ENCODE results near the gene HLA-DOA. TPM values are rescaled to one million over a fixed set of nuclear protein-coding genes. Genes with fewer than 3 reads are reported as not detected.

Gene HLA-DOA
- total RNA-seq, 1 donor from 2014 or later, result 38.0 TPM

DNA sequence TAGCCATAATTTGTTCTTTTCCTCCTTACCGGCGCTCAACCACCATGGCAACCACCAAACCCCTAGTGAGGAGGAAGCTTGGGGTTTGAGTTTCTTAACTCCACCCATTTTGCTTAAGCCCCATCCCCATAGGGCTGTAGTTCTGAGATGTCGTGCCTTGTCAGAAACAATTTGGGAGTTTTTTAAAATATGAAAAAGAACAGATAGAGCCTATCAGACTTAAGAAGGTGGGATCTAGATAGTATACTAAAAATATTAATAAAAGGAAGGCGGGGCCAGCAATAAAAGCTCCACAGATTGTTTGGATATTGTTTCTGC is 35.4 kb downstream of the HLA-DOA start:
- Histone ChIP-seq H3K9me3 (ENCODE audit: low read depth) (no peaks in the 10 kb centered on the region), H2AFZ (replicated peaks) (no peak overlapping the region), H3F3A (ENCODE audit: low read depth) (peaks cover 94% of the 10 kb centered on the region), H3K4me1 (peaks cover 12% of the 10 kb centered on the region), H3K4me2 (peak overlapping the region; percentile 100), H3K36me3 (peaks cover 42% of the 10 kb centered on the region), H3K79me2 (ENCODE audit: low read depth) (peaks cover 91% of the 10 kb centered on the region), H3K9ac (peak overlapping the region; percentile 96), H3K27ac (no peak overlapping the region), H4K20me1 (ENCODE audit: low read depth) (peaks cover 68% of the 10 kb centered on the region), H3K4me3 (peak overlapping the region; percentile 95), H3K27me3 (no peaks in the 10 kb centered on the region)
- Mint-ChIP-seq H3K27ac (no peak overlapping the region), H3K4me3 (peak overlapping the region; percentile 94), H3K36me3 (peaks cover 59% of the 10 kb centered on the region), H3K9me3 (no peaks in the 10 kb centered on the region), H3K4me1 (peaks cover 32% of the 10 kb centered on the region), H3K27me3 (ENCODE audit: insufficient read depth, low read depth) (peaks cover 16% of the 10 kb centered on the region)
- TF ChIP-seq EZH2phosphoT487 (IDR thresholded peaks at IDR 0.05) (no peak), EZH2 (IDR thresholded peaks at IDR 0.05) (no peak)
- TF ChIP-seq, protein P1, sequence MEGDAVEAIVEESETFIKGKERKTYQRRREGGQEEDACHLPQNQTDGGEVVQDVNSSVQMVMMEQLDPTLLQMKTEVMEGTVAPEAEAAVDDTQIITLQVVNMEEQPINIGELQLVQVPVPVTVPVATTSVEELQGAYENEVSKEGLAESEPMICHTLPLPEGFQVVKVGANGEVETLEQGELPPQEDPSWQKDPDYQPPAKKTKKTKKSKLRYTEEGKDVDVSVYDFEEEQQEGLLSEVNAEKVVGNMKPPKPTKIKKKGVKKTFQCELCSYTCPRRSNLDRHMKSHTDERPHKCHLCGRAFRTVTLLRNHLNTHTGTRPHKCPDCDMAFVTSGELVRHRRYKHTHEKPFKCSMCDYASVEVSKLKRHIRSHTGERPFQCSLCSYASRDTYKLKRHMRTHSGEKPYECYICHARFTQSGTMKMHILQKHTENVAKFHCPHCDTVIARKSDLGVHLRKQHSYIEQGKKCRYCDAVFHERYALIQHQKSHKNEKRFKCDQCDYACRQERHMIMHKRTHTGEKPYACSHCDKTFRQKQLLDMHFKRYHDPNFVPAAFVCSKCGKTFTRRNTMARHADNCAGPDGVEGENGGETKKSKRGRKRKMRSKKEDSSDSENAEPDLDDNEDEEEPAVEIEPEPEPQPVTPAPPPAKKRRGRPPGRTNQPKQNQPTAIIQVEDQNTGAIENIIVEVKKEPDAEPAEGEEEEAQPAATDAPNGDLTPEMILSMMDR (IDR thresholded peaks at IDR 0.05), result no peak
- DNase-seq (ENCODE audit: low spot score), result peak; percentile 60

DNA sequence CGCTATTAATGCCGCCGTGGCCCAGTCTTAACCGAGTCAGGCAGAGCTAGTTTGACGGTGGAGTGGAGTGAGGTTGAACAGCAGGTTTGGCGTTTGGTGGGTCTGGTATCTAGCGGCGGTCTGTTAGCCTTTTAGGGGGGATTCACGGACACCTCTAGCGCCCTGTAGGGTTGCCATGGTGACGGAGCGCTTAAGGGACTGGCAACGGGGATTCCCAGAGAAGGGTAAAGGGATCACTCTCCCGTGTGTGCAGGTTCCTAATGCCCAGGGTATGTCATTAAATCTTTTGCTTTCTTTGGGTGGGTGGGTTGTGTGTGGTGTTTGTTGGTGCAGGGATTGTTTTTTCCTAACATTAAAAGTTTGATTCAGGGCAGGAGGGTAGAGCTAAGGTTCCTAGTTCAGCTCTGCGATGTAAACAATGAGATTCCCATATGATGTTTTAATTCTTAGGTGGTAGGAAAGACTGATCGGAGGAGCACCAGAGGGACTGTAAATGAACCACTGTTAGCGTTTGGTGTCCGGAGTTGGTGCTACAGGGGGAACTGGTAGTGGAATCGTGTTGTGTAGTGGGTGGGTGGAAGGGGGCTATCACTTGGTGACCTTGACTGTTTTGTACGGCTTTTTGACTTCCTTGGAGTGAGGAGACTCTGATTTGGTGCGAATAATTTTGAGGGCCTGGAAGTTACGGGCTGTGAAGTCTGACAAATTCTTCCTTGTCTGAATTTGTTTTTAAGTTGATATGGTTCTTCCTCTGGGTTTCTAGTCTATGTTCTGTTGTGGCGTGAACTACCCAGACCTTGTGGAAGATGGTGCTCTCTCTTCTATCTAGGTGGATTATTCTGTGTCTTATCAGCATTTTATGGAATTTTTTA is 36.0 kb downstream of the HLA-DOA start:
- Histone ChIP-seq H3K4me3 (peak overlapping the region; percentile 95), H3F3A (ENCODE audit: low read depth) (peaks cover 94% of the 10 kb centered on the region), H3K27ac (no peak overlapping the region), H3K4me1 (peaks cover 12% of the 10 kb centered on the region), H3K4me2 (peak overlapping the region; percentile 100), H3K27me3 (no peaks in the 10 kb centered on the region), H4K20me1 (ENCODE audit: low read depth) (peaks cover 63% of the 10 kb centered on the region), H3K36me3 (peaks cover 37% of the 10 kb centered on the region), H3K9me3 (ENCODE audit: low read depth) (no peaks in the 10 kb centered on the region), H3K9ac (peak overlapping the region; percentile 96), H2AFZ (replicated peaks) (no peak overlapping the region), H3K79me2 (ENCODE audit: low read depth) (peaks cover 91% of the 10 kb centered on the region)
- Mint-ChIP-seq H3K27me3 (ENCODE audit: insufficient read depth, low read depth) (peaks cover 16% of the 10 kb centered on the region), H3K36me3 (peaks cover 54% of the 10 kb centered on the region), H3K4me3 (peak overlapping the region; percentile 94), H3K4me1 (peaks cover 32% of the 10 kb centered on the region), H3K27ac (peak overlapping the region; percentile 47), H3K9me3 (no peaks in the 10 kb centered on the region)
- no peak for TF ChIP-seq EZH2phosphoT487 (IDR thresholded peaks at IDR 0.05)
- TF ChIP-seq EZH2 (IDR thresholded peaks at IDR 0.05), result no peak
- TF ChIP-seq, protein P1 (IDR thresholded peaks at IDR 0.05), result no peak
- DNase-seq (ENCODE audit: low spot score), result peak; percentile 90

DNA sequence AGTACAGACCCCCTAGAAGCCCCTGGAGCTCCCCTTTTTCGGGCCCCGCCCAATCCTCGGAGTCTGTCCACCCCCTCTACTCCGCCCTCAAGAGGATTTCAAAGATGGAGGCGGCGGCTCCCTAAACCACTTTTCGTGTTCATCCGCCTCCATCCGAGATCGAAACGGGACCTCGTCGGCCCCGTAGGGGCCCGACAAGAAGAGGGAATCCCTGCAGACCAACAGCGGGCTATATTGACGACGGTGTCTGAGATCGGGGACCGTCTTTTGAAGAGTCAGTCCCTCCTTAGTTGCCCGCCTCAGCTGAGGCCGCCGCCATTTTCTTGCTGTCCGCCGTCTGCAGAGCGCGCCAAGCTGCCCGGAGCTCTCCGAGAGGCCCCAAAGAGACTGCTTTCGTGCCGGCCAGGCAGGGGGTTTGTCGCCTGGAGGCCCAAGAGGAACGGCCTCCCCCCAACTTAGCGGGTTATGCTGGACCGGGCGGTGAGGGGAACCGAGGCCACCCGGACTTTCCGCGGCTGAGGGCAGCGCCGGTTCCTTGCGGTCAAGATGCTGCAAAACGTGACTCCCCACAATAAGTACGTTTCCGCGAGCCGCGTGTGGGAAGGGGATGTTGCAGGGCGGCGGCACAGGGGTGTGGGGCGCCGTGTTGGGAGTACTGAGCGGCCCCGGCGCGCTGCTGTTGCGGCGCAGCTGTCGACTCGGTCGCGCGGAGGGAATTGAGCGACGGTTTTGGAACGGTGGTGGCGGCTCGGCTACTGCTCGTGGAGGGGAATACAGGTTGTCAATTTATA is 36.8 kb downstream of the HLA-DOA start:
- peaks cover 89% of the 10 kb centered on the region for H3K79me2 ChIP-seq (ENCODE audit: low read depth)
- H3F3A ChIP-seq (ENCODE audit: low read depth), result peaks cover 92% of the 10 kb centered on the region
- Mint-ChIP-seq H3K9me3 (no peaks in the 10 kb centered on the region), H3K4me1 (peaks cover 32% of the 10 kb centered on the region), H3K4me3 (peak overlapping the region; percentile 94), H3K27ac (peak overlapping the region; percentile 68), H3K36me3 (peaks cover 46% of the 10 kb centered on the region), H3K27me3 (ENCODE audit: insufficient read depth, low read depth) (peaks cover 11% of the 10 kb centered on the region)
- peak; percentile 70 for DNase-seq (ENCODE audit: low spot score)
- peak overlapping the region; percentile 100 for H3K4me2 ChIP-seq
- H3K4me1 ChIP-seq, result peaks cover 12% of the 10 kb centered on the region
- peaks cover 55% of the 10 kb centered on the region for H4K20me1 ChIP-seq (ENCODE audit: low read depth)
- H2AFZ ChIP-seq (replicated peaks), result no peak overlapping the region
- H3K9me3 ChIP-seq (ENCODE audit: low read depth), result no peaks in the 10 kb centered on the region
- no peaks in the 10 kb centered on the region for H3K27me3 ChIP-seq
- TF ChIP-seq, protein P1 (IDR thresholded peaks at IDR 0.05), result no peak
- no peak for TF ChIP-seq EZH2 (IDR thresholded peaks at IDR 0.05)
- no peak for TF ChIP-seq EZH2phosphoT487 (IDR thresholded peaks at IDR 0.05)
- peaks cover 29% of the 10 kb centered on the region for H3K36me3 ChIP-seq
- H3K27ac ChIP-seq, result peak overlapping the region; percentile 100
- peak overlapping the region; percentile 96 for H3K9ac ChIP-seq
- H3K4me3 ChIP-seq, result peak overlapping the region; percentile 95

Data from neural progenitor cell (in vitro differentiated cells).